ENCODE measurements around the gene AGBL3. TPM values are rescaled to one million over a fixed set of nuclear protein-coding genes. Genes with fewer than 3 reads are reported as not detected.

The AGBL3 gene
- total RNA-seq, 2 experiments from 2014 or later: 2.2 to 2.5 TPM

GRCh38 chr7:135181929-135182678, 195.8 kb downstream of the AGBL3 start:
- TF ChIP-seq CTCF (IDR thresholded peaks at IDR 0.05): no peak
- H3K9me3 ChIP-seq (ENCODE audit: control insufficient read depth in 1 of 2, insufficient read depth in 1 of 2, low read length in 2 of 2): peaks cover 18 to 42% of the 10 kb centered on the region in 2 experiments
- no peak overlapping the region for H3K4me3 ChIP-seq (ENCODE audit: low read length)
- intact Hi-C loops (cut with DNase I, micrococcal nuclease): no loop called here
- H3K27me3 Mint-ChIP-seq: no peaks in the 10 kb centered on the region
- POLR2A ChIA-PET: no interaction called here
- peaks cover 82% of the 10 kb centered on the region for H3K36me3 Mint-ChIP-seq (ENCODE audit: low read depth)
- H3K36me3 ChIP-seq (ENCODE audit: insufficient read depth, low read length): peaks cover 43% of the 10 kb centered on the region
- ATAC-seq (ENCODE audit: poor library complexity) (no peak), DNase-seq (no peak)
- CTCF ChIA-PET: no interaction called here
- H3K9me3 Mint-ChIP-seq: peaks cover 27% of the 10 kb centered on the region
- no peaks in the 10 kb centered on the region for H3K4me1 Mint-ChIP-seq (ENCODE audit: low read depth)
- no peak overlapping the region for H3K27ac Mint-ChIP-seq
- no peak overlapping the region for H3K4me3 Mint-ChIP-seq
- no peaks in the 10 kb centered on the region for H3K4me1 ChIP-seq (ENCODE audit: insufficient read depth, low read length)
- H3K27ac ChIP-seq (ENCODE audit: low read depth in 1 of 2, low read length in 2 of 2): no peak overlapping the region
- H3K27me3 ChIP-seq (ENCODE audit: control insufficient read depth in 1 of 2, insufficient read depth in 2 of 2, low read length in 2 of 2): no peaks in the 10 kb centered on the region

DNA sequence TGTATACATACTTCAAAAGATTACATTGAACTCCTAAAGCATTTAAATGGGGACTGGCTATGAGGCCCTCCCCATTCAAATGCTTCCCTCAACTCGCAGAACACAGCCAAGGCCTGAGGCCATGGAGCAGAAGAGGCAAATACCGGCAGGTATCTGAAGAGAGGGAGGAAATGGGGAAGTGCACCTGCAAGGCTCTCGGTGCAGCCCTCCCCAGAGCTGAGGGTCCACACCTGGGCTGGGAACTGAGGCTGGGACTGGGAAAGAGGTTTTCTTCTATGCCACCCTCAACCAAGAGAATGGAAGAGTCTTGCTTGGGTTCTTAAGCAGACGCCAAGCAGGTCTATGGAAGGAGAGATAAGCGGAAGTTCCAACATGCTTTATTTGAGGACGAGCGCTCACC, 197.2 kb downstream of the AGBL3 start:
- ChIA-PET POLR2A (no interaction called here), CTCF (no interaction called here)
- peaks cover 56% of the 10 kb centered on the region for H3K36me3 ChIP-seq (ENCODE audit: insufficient read depth, low read length)
- H3K27ac ChIP-seq (ENCODE audit: low read depth in 1 of 2, low read length in 2 of 2): no peak overlapping the region
- H3K9me3 ChIP-seq (ENCODE audit: control insufficient read depth in 1 of 2, insufficient read depth in 1 of 2, low read length in 2 of 2): peaks cover 18 to 42% of the 10 kb centered on the region in 2 experiments
- Mint-ChIP-seq H3K4me1 (ENCODE audit: low read depth) (no peaks in the 10 kb centered on the region), H3K36me3 (ENCODE audit: low read depth) (peaks cover 92% of the 10 kb centered on the region), H3K27ac (no peak overlapping the region), H3K9me3 (peaks cover 27% of the 10 kb centered on the region), H3K27me3 (no peaks in the 10 kb centered on the region), H3K4me3 (no peak overlapping the region)
- intact Hi-C loops (cut with DNase I, micrococcal nuclease): no loop called here
- no peak overlapping the region for H3K4me3 ChIP-seq (ENCODE audit: low read length)
- no peak for TF ChIP-seq CTCF (IDR thresholded peaks at IDR 0.05)
- DNase-seq: no peak
- ATAC-seq (ENCODE audit: poor library complexity): no peak
- no peaks in the 10 kb centered on the region for H3K27me3 ChIP-seq (ENCODE audit: control insufficient read depth in 1 of 2, insufficient read depth in 2 of 2, low read length in 2 of 2)
- H3K4me1 ChIP-seq (ENCODE audit: insufficient read depth, low read length): no peaks in the 10 kb centered on the region

- Mint-ChIP-seq H3K4me1 (ENCODE audit: low read depth) (no peaks in the 10 kb centered on the region), H3K27me3 (no peaks in the 10 kb centered on the region), H3K36me3 (ENCODE audit: low read depth) (peaks cover 92% of the 10 kb centered on the region), H3K27ac (no peak overlapping the region), H3K4me3 (no peak overlapping the region), H3K9me3 (peaks cover 22% of the 10 kb centered on the region)
- DNase-seq: no peak
- Histone ChIP-seq H3K4me3 (ENCODE audit: low read length) (no peak overlapping the region), H3K27me3 (ENCODE audit: control insufficient read depth in 1 of 2, insufficient read depth in 2 of 2, low read length in 2 of 2) (no peaks in the 10 kb centered on the region), H3K4me1 (ENCODE audit: insufficient read depth, low read length) (no peaks in the 10 kb centered on the region), H3K9me3 (ENCODE audit: control insufficient read depth in 1 of 2, insufficient read depth in 1 of 2, low read length in 2 of 2) (peaks cover 15 to 42% of the 10 kb centered on the region in 2 experiments), H3K27ac (ENCODE audit: low read depth in 1 of 2, low read length in 2 of 2) (no peak overlapping the region), H3K36me3 (ENCODE audit: insufficient read depth, low read length) (peaks cover 65% of the 10 kb centered on the region)
- intact Hi-C loops (cut with DNase I, micrococcal nuclease): no loop called here
- TF ChIP-seq CTCF (IDR thresholded peaks at IDR 0.05): no peak
- POLR2A ChIA-PET: no interaction called here
- no peak for ATAC-seq (ENCODE audit: poor library complexity)
- CTCF ChIA-PET: interaction anchor here (0.7 kb wide), 1 partner anchor 12 kb away, joined by 3 read pairs; no protein-coding TSS in a partner anchor
Measured at GRCh38 chr7:135184254-135184841, 198.0 kb downstream of the AGBL3 start.

Other genes starting within 250 kb of the AGBL3 start
- under 1 TPM in 1 of 2 experiments, not detected in 1; 0.33 TPM for gene CALD1, start 206.9 kb upstream of the AGBL3 start, total RNA-seq
- gene TMEM140, start 161.6 kb downstream of the AGBL3 start, total RNA-seq: 10 to 100 TPM; 27.7 to 32.2 TPM
- 10 to 100 TPM; 14.0 to 15.8 TPM for gene CYREN, start 184.2 kb downstream of the AGBL3 start, total RNA-seq
- gene WDR91, start 225.0 kb downstream of the AGBL3 start, total RNA-seq: 10 to 100 TPM; 39.9 to 41.7 TPM
- not detected for gene STRA8, start 247.3 kb downstream of the AGBL3 start, total RNA-seq